DOHH2 (cell line): Measurements from ENCODE around the gene LTA.
A peak's percentile ranks its signal among the peaks of the same experiment; 100 is the strongest.

Experiments
- H3F3A ChIP-seq: fragments of 200-600 bp; sonication (generic), shearing (Covaris generic); 2 replicates; pipeline ENCODE4 v1.6.0; 2016; ENCODE audit warnings: antibody characterized with exemption, mild to moderate bottlenecking; ENCODE audit not compliant: control insufficient read depth, insufficient read depth
- H3K27ac ChIP-seq: fragments of 200-600 bp; sonication (generic); 2 replicates; pipeline ENCODE4 v1.5.1; 2014; ENCODE audit warnings: low read depth, mild to moderate bottlenecking, low read length, moderate library complexity
- H3K27me3 ChIP-seq: fragments of 200-600 bp; sonication (generic); 2 replicates; pipeline ENCODE4 v1.6.1; 2014; ENCODE audit warnings: mild to moderate bottlenecking, low read length, mixed read lengths; ENCODE audit not compliant: control insufficient read depth
- H3K36me3 ChIP-seq: fragments of 200-600 bp; sonication (generic); 2 replicates; pipeline ENCODE4 v1.6.1; 2014; ENCODE audit warnings: mild to moderate bottlenecking, low read length, moderate library complexity, mixed read lengths; ENCODE audit not compliant: control insufficient read depth
- H3K4me1 ChIP-seq: fragments of 200-600 bp; sonication (generic); 2 replicates; pipeline ENCODE4 v1.6.1; 2014; ENCODE audit warnings: mild to moderate bottlenecking, low read length, mixed read lengths; ENCODE audit not compliant: control insufficient read depth
- H3K4me2 ChIP-seq: fragments of 200-600 bp; sonication (generic); 2 replicates; pipeline ENCODE4 v1.6.0; 2014; ENCODE audit warnings: mild to moderate bottlenecking, low read length, moderate library complexity
- H3K4me3 ChIP-seq: fragments of 200-600 bp; sonication (generic); 2 replicates; pipeline ENCODE4 v1.5.1; 2014; ENCODE audit warnings: mild to moderate bottlenecking, low read length, mixed read lengths
- H3K79me2 ChIP-seq: fragments of 200-600 bp; sonication (generic); 2 replicates; pipeline ENCODE4 v1.6.1; 2014; ENCODE audit warnings: mild to moderate bottlenecking, low read length, mixed read lengths; ENCODE audit not compliant: control insufficient read depth
- H3K9me2 ChIP-seq: fragments of 200-600 bp; sonication (generic); replicated peaks from 2 replicates; pipeline ENCODE4 v1.6.1; 2014; ENCODE audit warnings: mild to moderate bottlenecking, low read length, mixed read lengths; ENCODE audit not compliant: control insufficient read depth
- H3K9me3 ChIP-seq: fragments of 200-600 bp; sonication (generic); 2 replicates; pipeline ENCODE4 v1.6.1; 2014; ENCODE audit warnings: antibody characterized with exemption, low read length, mixed read lengths; ENCODE audit not compliant: control insufficient read depth, insufficient read depth
- H4K20me1 ChIP-seq: fragments of 200-600 bp; sonication (generic); 2 replicates; pipeline ENCODE4 v1.6.0; 2014; ENCODE audit warnings: low read depth, mild to moderate bottlenecking, antibody characterized with exemption, low read length, moderate library complexity; ENCODE audit not compliant: control insufficient read depth, insufficient read depth
- EZH2phosphoT487 ChIP-seq: fragments of 200-600 bp; sonication (generic); IDR thresholded peaks from 2 replicates; pipeline ENCODE4 v1.6.1; 2017; ENCODE audit warnings: borderline replicate concordance, mild to moderate bottlenecking, antibody characterized with exemption, low read length, moderate library complexity, mixed read lengths
- TF ChIP-seq, protein P1 (sequence below): fragments of 200-600 bp; sonication (generic); IDR thresholded peaks from one replicate; pipeline ENCODE4 v1.5.1; 2014; ENCODE audit warnings: antibody characterized with exemption, mild to moderate bottlenecking, low read depth, low read length; ENCODE audit not compliant: poor library complexity, severe bottlenecking

The LTA gene

DNA sequence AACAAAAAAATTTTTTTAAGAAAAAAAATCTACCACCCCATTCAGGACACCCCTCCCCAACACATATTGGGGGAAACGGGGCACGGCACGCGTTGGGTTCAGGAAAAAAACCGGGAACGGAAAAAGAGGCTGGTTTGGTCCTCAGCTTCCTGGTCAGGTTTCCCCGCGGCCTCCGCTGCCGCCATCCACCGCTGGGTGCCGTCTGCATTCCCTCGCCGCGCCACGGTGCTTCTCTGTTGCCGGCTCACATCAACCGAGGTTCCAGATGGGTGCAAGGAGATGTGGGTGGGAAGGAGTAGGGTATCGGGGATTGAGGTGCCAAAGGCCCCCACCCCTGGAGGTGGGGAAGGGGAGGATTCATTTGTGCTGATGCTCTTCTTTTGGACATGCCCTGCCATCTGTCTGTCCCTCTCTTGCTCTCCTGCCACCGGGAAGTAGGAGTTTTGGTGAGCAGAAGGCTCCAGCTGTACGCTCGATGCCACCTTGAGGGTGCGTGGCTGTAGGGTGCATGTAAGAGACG is 37.5 kb upstream of the LTA start:
- H3K79me2 ChIP-seq = peaks cover 62% of the 10 kb centered on the region
- H3K4me2 ChIP-seq = no peak overlapping the region
- H3K4me3 ChIP-seq = no peak overlapping the region
- H3K27ac ChIP-seq = no peak overlapping the region
- H3K9me3 ChIP-seq = no peaks in the 10 kb centered on the region
- H3K4me1 ChIP-seq = peaks cover 17% of the 10 kb centered on the region
- no peaks in the 10 kb centered on the region for H3K27me3 ChIP-seq
- peaks cover 47% of the 10 kb centered on the region for H4K20me1 ChIP-seq
- no peaks in the 10 kb centered on the region for H3K9me2 ChIP-seq
- H3K36me3 ChIP-seq = peaks cover 98% of the 10 kb centered on the region
- TF ChIP-seq, protein P1, sequence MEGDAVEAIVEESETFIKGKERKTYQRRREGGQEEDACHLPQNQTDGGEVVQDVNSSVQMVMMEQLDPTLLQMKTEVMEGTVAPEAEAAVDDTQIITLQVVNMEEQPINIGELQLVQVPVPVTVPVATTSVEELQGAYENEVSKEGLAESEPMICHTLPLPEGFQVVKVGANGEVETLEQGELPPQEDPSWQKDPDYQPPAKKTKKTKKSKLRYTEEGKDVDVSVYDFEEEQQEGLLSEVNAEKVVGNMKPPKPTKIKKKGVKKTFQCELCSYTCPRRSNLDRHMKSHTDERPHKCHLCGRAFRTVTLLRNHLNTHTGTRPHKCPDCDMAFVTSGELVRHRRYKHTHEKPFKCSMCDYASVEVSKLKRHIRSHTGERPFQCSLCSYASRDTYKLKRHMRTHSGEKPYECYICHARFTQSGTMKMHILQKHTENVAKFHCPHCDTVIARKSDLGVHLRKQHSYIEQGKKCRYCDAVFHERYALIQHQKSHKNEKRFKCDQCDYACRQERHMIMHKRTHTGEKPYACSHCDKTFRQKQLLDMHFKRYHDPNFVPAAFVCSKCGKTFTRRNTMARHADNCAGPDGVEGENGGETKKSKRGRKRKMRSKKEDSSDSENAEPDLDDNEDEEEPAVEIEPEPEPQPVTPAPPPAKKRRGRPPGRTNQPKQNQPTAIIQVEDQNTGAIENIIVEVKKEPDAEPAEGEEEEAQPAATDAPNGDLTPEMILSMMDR = no peak
- no peak for TF ChIP-seq EZH2phosphoT487
- H3F3A ChIP-seq = peaks cover 47% of the 10 kb centered on the region

DNA sequence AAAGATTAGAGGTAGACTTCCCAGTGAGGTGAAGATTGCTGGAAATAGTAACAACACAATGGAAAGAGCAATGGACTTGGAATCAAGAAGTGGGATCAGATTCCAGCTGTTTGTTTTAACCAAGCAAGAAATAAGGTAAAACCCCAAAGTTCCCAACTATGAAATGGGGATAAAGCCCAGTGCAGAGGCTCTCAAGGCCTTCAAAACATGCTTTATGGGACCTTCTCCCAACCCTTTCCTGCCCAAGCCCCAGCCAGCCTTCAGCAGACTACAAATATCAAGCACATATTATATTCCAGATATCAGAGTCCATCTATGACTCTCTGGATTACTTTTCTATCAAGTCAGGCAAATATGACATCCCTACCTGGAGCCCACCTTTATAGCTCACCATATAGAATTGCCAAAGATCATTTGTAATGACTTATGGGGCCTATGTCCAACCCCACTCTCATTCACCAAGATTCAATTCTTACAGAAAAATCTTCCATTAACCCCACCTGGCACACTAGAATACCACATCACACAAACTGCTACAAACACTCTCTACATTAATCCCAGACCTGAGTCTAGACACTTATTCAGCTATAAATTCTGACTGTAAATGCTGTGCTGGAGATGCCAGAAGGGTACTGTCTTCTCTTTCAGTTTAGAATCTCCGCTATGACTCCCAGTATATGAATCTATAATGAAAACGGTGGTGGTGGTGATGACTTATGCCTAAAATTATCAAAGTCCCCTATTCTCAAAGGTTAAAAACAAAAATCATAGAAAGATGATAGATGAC is 36.4 kb upstream of the LTA start:
- no peak for TF ChIP-seq EZH2phosphoT487
- TF ChIP-seq, protein P1 = no peak
- no peak overlapping the region for H3K4me3 ChIP-seq
- H3K9me3 ChIP-seq = no peaks in the 10 kb centered on the region
- no peak overlapping the region for H3K4me2 ChIP-seq
- H3K4me1 ChIP-seq = peaks cover 28% of the 10 kb centered on the region
- H3F3A ChIP-seq = peaks cover 41% of the 10 kb centered on the region
- H3K27ac ChIP-seq = no peak overlapping the region
- H3K27me3 ChIP-seq = no peaks in the 10 kb centered on the region
- peaks cover 56% of the 10 kb centered on the region for H4K20me1 ChIP-seq
- H3K36me3 ChIP-seq = peaks cover 98% of the 10 kb centered on the region
- H3K79me2 ChIP-seq = peaks cover 73% of the 10 kb centered on the region
- no peaks in the 10 kb centered on the region for H3K9me2 ChIP-seq

DNA sequence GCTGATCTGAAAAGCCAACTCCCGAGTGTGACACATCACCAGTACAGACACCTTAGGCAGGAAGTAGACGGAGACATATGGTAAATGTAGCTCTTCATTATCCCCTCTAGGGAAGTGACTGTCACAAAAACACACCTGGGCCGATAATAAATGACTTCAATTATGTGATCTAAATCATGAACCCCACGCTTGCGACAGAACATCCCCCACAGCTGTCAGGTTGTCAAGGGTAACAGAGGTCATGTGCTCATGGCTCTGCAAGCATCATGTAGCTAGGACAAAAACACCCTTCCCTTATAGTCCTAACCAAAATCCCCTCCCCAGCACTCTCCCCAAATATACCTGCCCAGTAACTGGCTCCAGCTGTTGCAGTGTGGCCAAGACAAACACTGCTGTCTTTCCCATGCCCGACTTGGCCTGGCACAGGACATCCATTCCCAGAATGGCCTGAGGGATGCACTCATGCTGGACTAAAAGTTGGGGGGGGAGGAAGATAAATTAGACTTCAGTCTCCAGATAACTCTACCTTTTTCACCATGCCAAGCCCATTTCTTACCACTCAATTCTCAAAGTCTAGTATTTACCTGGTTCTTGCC is 33.2 kb upstream of the LTA start:
- H3K4me3 ChIP-seq = peak overlapping the region; percentile 98
- peak overlapping the region; percentile 70 for H3K4me2 ChIP-seq
- peaks cover 39% of the 10 kb centered on the region for H3K4me1 ChIP-seq
- peaks cover 47% of the 10 kb centered on the region for H4K20me1 ChIP-seq
- H3K79me2 ChIP-seq = peaks cover 97% of the 10 kb centered on the region
- H3K36me3 ChIP-seq = peaks cover 90% of the 10 kb centered on the region
- H3K27ac ChIP-seq = no peak overlapping the region
- H3F3A ChIP-seq = peaks cover 24% of the 10 kb centered on the region
- TF ChIP-seq, protein P1 = no peak
- no peak for TF ChIP-seq EZH2phosphoT487
- H3K27me3 ChIP-seq = no peaks in the 10 kb centered on the region
- H3K9me3 ChIP-seq = no peaks in the 10 kb centered on the region
- H3K9me2 ChIP-seq = no peaks in the 10 kb centered on the region
